T-helper 1 cell (primary cell): ENCODE data around the gene VWA5B1.
"Not testable (repeated sequence)": the region's sequence is repeated elsewhere in the genome, so short reads cannot be mapped to it uniquely, and the experiment has no call there.

Source experiments
- DNase-seq, 5 donors: peaks; one replicate each; pipeline ENCODE4 v3.0.0-alpha.2; 2012 to 2020

Gene VWA5B1

GRCh38 chr1:20279509-20279908, 11.2 kb upstream of the VWA5B1 start:
- DNase-seq, result no peak

- no peak for DNase-seq
These were observed 10.3 kb upstream of the VWA5B1 start for GRCh38 chr1:20280341-20280740.

- no peak for DNase-seq
These were observed 9.8 kb upstream of the VWA5B1 start for GRCh38 chr1:20280906-20281305.

GRCh38 chr1:20281801-20282200, 8.9 kb upstream of the VWA5B1 start:
- no peak for DNase-seq

DNA sequence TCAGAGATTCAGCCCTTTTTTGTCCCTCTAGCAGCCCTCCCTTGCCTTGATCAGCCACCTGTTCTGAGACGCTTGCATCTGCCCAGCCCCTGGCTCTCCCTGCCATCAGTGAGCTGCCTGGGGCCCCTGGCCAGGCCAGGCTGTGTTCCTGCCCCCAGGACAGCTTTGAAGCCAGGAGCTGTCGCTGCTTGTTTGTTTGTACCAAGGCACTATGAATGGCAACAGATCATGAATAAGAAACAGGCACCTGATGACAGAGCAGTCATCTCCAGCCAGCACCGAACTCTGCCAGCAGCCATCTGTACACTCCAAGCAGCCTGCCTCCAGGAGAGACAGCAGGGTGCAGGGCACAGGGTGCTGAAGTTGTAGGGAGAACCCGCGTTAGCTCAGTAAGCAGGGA, 8.1 kb upstream of the VWA5B1 start:
- DNase-seq, result no peak

GRCh38 chr1:20284046-20284445, 6.6 kb upstream of the VWA5B1 start:
- no peak for DNase-seq

- DNase-seq, result no peak
These were observed 6.0 kb upstream of the VWA5B1 start for GRCh38 chr1:20284625-20285024.

DNA sequence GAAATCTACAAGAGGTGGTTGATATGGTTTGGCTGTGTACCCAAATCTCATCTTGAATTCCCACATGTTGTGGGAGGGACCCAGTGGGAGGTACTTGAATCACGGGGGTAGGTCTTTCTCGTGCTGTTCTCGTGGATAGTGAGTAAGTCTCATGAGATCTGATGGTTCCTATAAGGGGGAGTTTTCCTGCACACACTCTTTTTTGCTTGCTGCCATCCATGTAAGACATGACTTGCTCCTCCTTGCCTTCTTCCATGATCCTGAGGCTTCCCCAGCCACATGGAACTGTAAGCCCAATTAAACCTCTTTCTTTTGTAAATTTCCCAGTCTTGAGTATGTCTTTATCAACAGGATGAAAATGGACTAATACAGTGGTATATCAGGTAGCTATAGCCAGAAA, 5.2 kb upstream of the VWA5B1 start:
- DNase-seq, result no peak

GRCh38 chr1:20287696-20288095, 3.0 kb upstream of the VWA5B1 start:
- not testable (repeated sequence) for DNase-seq

GRCh38 chr1:20291645-20292084, 990 bp downstream of the VWA5B1 start:
- no peak for DNase-seq

GRCh38 chr1:20298626-20299025, 8.0 kb downstream of the VWA5B1 start:
- DNase-seq, result no peak

DNA sequence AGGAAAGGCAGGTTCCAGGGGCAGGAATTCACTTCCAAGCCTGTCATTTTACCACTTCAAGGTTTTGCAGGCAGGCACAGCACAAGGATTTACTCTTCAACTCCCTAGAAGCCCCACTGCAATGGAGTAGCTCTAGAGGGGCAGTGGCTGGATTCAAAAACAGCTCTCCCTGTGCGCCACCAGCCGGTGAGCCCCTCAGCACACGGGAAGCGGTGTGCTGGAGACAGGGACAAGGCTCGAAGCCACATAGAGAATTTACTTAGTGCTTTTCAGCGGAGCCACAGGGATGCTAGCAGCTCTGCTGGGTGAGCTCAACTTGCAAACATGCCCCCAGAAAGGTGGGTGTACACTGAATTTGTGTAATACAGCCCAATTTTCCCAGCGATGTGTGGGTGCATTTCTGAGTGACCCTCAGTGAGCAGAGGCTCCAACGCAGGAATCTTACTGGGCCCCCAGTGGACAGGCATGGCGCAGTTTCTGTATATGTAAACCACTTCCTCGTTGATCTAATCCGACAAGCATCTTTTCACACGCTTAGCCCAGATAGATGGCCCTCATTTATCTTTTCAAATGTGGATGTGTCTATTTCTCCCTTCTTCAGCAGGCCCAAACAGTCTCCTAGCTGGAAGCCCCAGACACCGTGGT, 10.9 kb downstream of the VWA5B1 start:
- no peak for DNase-seq

DNA sequence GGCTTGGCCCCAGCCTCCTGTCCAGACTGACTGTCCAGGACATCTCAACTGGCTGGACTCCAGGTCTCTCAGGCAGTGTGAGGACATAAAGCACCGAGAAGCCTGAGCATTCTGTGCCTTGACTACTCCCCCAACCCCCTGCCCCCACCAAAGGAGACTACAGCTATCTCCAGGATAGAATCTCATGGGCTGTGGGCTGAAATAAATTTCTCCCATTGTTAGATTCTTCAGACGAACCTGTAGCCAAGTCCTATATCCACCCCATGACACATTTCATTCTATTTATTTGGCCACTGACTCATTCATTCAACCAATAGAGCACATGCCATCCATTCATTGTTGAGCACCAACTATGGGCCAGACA, 11.4 kb downstream of the VWA5B1 start:
- no peak for DNase-seq

- DNase-seq, result no peak
These were observed 16.4 kb downstream of the VWA5B1 start for GRCh38 chr1:20307026-20307425.

DNA sequence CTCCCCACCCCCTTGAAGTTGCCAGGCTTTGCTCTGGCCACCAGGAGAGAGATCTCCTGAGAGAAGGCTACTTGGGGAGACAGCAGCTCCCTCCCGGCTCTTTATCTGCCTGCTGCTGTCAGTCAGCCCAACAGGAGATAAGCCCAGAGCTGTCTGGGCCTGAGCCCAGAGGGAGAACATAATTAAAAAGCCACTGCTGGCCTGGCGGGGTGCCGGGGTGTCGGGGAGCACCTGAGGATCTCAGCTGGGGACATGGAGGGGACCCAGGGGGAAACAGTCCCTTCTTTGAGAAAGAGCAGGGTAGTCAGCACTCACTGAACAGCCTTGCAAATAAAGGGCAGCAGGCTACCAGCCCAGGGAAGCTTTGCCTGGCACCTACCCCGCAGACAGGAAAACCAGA, 17.9 kb downstream of the VWA5B1 start:
- no peak for DNase-seq

DNA sequence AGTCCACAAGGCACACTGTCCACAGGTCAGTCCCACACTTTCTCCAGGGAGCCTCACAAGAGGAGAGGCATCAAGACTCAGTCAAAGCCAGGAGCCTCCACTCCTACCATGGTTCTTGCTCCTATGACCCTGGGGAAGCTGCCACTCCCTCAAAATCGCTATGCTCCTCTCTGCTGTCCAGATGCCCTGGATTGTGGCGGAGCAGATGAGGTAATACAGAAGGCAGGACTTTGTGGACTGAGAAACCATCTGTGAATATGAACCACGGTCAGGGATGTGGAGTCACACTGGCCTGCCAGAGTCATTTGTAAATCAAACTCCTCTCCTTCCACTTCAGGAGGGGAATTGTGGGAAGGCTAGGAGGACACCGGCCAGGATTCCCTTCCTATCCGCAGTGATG, 20.6 kb downstream of the VWA5B1 start:
- no peak for DNase-seq

DNA sequence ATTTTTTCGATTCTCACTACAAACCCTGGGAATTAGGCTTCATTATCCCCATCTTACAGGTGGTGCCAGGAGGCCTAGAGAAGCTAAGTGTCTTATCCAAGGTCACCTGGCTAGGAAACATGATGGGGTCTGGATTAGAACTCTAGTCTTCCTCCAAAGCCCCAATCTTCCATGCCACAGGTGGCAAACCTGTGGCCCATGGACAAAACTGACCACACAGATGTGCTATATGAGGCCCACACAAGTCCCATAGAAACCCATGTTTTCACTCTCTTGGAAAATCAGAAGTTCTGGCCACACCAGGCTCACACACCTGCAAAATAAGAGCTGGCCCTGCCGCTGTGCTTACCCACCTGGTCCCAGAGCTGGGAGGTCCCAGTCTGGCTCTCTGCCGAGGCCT, 21.6 kb downstream of the VWA5B1 start:
- no peak for DNase-seq

DNA sequence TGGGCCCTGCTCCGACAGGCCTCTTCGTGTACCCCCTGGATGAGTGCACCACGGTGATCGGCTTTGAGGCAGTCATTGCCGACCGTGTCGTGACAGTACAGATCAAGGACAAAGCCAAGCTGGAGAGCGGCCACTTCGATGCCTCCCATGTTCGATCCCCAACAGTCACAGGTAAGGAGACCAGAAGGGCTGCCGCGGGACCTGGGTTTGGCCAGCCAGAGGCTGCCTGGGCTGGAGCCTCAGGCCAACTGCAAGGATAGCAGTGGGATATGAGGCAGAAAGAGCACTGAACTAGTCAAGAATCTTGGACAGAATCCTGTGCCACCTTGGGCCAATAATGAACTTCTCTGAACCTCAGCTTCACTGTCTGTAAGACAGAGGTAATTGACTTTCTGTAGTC, 22.1 kb downstream of the VWA5B1 start:
- DNase-seq, result no peak

DNA sequence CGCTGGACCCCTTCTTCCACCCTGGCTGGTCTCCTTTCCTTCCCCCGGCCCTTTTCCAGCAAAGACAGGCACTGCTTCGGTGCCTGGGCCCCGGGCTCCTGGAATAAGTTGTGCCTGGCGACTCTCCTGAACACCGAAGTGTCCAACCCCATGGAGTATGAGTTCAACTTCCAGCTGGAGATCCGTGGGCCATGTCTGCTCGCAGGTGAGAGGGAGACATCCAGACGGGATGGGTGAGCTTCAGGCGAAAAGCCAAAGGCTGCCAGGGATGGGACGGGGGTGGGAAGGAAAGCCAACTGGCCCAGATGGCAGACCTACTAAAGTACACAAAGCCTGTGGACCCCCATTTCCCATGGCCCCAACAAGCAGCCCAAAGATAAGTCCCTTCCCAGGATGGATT, 26.8 kb downstream of the VWA5B1 start:
- DNase-seq, result no peak

DNA sequence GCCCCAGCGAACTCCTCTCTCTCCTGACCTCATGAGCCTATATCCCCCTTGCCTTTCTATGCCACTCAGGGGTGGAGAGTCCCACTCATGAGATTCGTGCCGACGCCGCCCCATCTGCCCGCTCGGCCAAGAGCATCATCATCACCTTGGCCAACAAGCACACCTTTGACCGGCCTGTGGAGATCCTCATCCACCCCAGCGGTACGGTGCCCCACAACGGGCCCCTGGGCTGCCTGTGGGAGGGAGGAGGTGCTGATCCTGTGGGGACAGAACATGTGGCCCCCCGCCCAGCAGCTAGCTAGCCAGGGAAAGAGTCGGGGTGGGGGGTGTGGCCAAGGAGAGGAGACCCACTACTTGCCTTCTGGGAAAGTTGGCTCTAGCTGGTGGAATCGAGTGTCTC, 27.8 kb downstream of the VWA5B1 start:
- no peak for DNase-seq

GRCh38 chr1:20318971-20319370, 28.3 kb downstream of the VWA5B1 start:
- no peak for DNase-seq

GRCh38 chr1:20319456-20320220, 29.0 kb downstream of the VWA5B1 start:
- no peak for DNase-seq

DNA sequence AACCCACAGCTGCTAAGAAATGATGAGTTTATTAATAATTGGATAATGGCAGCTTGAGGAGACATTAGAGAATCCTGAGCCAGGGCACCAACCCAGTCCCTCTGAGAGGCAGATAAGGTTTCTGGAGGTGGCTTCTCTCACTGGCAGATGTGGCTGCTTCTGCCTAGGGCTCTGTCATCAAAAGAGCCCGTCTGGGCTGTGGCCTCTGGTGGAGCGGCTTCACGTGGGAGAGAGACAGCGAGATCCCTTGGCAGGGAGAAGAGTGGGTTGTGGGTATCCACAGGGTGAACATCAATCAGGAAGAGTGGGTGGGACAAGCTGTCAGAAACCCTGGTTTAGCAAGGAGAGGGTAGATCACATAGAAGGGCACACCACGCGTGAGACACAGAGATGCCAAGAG, 30.0 kb downstream of the VWA5B1 start:
- DNase-seq, result no peak

DNA sequence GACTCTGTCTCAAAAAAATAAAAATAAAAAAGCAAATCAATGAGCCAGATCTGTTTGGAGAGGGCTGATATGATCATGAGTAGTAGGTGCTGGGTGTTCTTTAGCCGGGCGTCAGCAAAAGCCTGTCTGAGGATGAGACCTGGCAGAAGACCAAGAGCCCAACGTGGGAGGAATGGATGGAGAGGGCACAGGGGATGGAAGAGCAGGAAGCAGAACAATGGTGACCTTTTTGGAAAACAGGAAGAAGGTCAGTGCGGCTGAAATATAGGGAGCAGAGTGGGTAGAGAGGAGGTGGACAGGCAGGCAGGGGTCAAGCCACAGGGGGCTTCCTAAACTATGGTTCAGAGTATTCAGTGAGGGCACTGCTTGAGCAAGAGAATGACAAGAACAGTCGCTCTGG, 30.9 kb downstream of the VWA5B1 start:
- DNase-seq, result no peak
